Left lung (tissue), 10 donors: ENCODE measurements around the gene CCBE1. TPM values are rescaled to one million over a fixed set of nuclear protein-coding genes. Genes with fewer than 3 reads are reported as not detected.

Experiments used
- ATAC-seq: fragments of 200-7000 bp; cut with Tn5 transposase; one replicate; pipeline ENCODE4 v1.9.1; 2020; ENCODE audit warnings: moderate library complexity
- DNase-seq, 4 donors: peaks; one replicate each; pipeline ENCODE4 v3.0.0-alpha.2; 2013 to 2020
- H3K27ac ChIP-seq, 2 donors: fragments of 200-600 bp; sonication (generic) in 1 of 2; one replicate each; pipeline versions ENCODE4 v1.5.0 to v1.8.0; 2020 to 2021
- H3K27me3 ChIP-seq, 2 donors: fragments of 200-600 bp; sonication (generic) in 1 of 2; one replicate each; pipeline versions ENCODE4 v1.5.0 to v1.8.0; 2020 to 2021
- H3K36me3 ChIP-seq, 2 donors: fragments of 200-600 bp; sonication (generic) in 1 of 2; one replicate each; pipeline versions ENCODE4 v1.5.0 to v1.8.0; 2020 to 2021
- H3K4me1 ChIP-seq, 2 donors: fragments of 200-600 bp; one replicate each; pipeline ENCODE4 v1.8.0; 2021
- H3K4me3 ChIP-seq, 2 donors: fragments of 200-600 bp; sonication (generic) in 1 of 2; one replicate each; pipeline versions ENCODE4 v1.5.0 to v1.8.0; 2020 to 2021; ENCODE audit warnings: mild to moderate bottlenecking in 1 of 2
- H3K9me3 ChIP-seq, 2 donors: fragments of 200-600 bp; sonication (generic) in 1 of 2; one replicate each; pipeline versions ENCODE4 v1.5.0 to v1.8.0; 2020 to 2021
- intact Hi-C, 2 donors: fragments of 100-400 bp; cut with DNase I; formaldehyde crosslinking; loops; one replicate each; pipeline versions ENCODE4 v1.11.2 to v1.14.2; 2022
- polyA plus RNA-seq, 6 donors: library from polyadenylated mRNA; unstranded; fragments of 120-200 nt; gene quantifications; one replicate each; pipeline ENCODE4 v1.2.1, GENCODE V29; 2013; ENCODE audit not compliant: insufficient read length in 6 of 6
- total RNA-seq, 2 donors: library from RNA; stranded (reverse); fragmentation: NEBNext Ultra II Directional; extraction: Animal tissue kit (Norgen Biotek cat#: 25700); gene quantifications; one replicate each; pipeline ENCODE4 v1.2.1, GENCODE V29; 2021
- TF ChIP-seq, protein P1 (sequence below), 2 donors: fragments of 200-600 bp; sonication (generic) in 1 of 2; IDR thresholded peaks; one replicate each; pipeline versions ENCODE4 v1.5.0 to v1.8.0; 2021; ENCODE audit warnings: antibody characterized with exemption in 2 of 2
- donor health status: DM: no; HTN: yes; CAD: no.
- donor health status: DM: no; HTN: no; CAD: no.

Gene CCBE1
- total and polyA plus RNA-seq, 8 donors, result 16.0 to 96.5 (median 84.1) TPM

DNA sequence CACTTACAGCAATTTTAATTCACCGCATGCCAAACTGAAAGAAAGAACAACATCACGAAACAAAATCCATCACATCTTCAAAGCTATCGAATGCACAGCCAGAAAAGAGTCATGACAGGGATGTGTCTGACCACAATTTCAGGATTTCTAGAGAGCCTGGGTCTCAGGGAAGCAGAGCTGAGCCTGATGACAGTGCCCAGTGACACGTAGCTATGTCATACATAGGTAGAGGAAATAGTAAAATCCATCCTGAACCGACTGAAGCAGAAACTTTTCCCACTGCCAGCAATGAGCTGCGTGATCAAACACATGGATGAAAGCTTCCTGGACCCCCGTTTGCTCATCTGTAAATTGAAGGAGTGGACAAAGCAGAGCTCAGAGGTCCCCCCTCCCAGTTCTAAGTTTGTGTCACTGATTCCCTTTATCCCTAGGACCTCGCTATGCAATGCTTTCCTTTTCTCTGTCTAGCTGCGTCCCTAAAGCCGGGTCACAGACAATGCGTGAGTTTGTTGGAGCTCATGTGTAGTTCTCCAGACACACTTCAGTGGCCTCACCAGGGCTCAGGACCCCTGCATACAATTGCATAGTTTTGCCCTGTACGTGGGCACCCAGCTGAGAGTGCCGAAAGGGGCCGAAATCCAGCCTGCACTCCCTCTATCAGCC, 37.6 kb downstream of the CCBE1 start:
- no peaks in the 10 kb centered on the region for H3K9me3 ChIP-seq
- TF ChIP-seq, protein P1, sequence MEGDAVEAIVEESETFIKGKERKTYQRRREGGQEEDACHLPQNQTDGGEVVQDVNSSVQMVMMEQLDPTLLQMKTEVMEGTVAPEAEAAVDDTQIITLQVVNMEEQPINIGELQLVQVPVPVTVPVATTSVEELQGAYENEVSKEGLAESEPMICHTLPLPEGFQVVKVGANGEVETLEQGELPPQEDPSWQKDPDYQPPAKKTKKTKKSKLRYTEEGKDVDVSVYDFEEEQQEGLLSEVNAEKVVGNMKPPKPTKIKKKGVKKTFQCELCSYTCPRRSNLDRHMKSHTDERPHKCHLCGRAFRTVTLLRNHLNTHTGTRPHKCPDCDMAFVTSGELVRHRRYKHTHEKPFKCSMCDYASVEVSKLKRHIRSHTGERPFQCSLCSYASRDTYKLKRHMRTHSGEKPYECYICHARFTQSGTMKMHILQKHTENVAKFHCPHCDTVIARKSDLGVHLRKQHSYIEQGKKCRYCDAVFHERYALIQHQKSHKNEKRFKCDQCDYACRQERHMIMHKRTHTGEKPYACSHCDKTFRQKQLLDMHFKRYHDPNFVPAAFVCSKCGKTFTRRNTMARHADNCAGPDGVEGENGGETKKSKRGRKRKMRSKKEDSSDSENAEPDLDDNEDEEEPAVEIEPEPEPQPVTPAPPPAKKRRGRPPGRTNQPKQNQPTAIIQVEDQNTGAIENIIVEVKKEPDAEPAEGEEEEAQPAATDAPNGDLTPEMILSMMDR (IDR thresholded peaks at IDR 0.05), result no peak
- intact Hi-C loops, result no loop called here
- ATAC-seq (peak; percentile 26), DNase-seq (no peak)
- peak overlapping the region in 1 of 2 donors; percentile 68 for H3K27ac ChIP-seq
- H3K36me3 ChIP-seq, result no peaks in the 10 kb centered on the region
- no peaks in the 10 kb centered on the region for H3K4me1 ChIP-seq
- no peak overlapping the region for H3K4me3 ChIP-seq
- H3K27me3 ChIP-seq, result no peaks in the 10 kb centered on the region

DNA sequence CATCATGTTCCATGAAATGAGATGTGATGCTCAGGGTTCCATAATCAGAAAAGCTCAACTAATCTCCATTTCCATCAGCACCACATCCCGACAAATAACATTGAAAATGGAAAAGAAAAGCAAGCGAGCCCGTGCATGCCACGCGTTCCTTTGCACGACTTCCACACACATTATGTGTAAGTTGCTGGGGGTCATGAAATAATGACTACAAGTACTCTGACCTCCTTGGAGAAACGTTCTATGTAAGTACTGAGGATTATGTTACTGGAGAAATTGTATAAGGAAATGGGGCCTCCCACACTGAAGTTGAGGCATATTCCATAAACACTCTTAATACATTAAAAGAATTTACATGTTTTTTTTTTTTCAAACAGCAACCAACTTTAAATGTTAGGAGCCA, 38.3 kb downstream of the CCBE1 start:
- Histone ChIP-seq H3K27ac (peak overlapping the region in 1 of 2 donors; percentile 68), H3K9me3 (no peaks in the 10 kb centered on the region), H3K4me1 (no peaks in the 10 kb centered on the region), H3K4me3 (no peak overlapping the region), H3K27me3 (no peaks in the 10 kb centered on the region), H3K36me3 (no peaks in the 10 kb centered on the region)
- DNase-seq, result no peak
- TF ChIP-seq, protein P1 (IDR thresholded peaks at IDR 0.05), result no peak
- no peak for ATAC-seq
- intact Hi-C loops, result no loop called here

DNA sequence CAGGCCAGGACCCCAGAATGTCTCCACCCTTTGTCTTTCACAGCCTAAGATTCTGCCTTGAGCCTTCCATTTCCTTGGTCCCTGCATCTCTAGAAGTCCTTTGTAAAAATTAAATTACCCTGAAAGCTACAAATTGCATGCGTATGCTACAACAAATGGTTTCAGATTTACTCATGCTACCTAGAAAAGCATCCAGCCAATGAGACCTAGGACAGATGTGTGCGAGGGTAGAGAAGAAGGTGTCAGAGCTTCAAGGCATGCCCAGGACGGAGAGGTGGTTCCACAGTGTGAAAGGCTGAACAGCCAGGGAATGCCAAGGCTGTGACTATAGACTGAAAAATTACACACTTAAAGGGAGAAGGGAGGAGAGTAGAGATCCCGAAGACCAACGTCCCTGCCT, 40.2 kb downstream of the CCBE1 start:
- TF ChIP-seq, protein P1 (IDR thresholded peaks at IDR 0.05), result no peak
- H3K9me3 ChIP-seq, result no peaks in the 10 kb centered on the region
- H3K4me3 ChIP-seq, result no peak overlapping the region
- H3K27ac ChIP-seq, result no peak overlapping the region
- ATAC-seq (no peak), DNase-seq (no peak)
- no peaks in the 10 kb centered on the region for H3K4me1 ChIP-seq
- intact Hi-C loops, result no loop called here
- no peaks in the 10 kb centered on the region for H3K36me3 ChIP-seq
- no peaks in the 10 kb centered on the region for H3K27me3 ChIP-seq

DNA sequence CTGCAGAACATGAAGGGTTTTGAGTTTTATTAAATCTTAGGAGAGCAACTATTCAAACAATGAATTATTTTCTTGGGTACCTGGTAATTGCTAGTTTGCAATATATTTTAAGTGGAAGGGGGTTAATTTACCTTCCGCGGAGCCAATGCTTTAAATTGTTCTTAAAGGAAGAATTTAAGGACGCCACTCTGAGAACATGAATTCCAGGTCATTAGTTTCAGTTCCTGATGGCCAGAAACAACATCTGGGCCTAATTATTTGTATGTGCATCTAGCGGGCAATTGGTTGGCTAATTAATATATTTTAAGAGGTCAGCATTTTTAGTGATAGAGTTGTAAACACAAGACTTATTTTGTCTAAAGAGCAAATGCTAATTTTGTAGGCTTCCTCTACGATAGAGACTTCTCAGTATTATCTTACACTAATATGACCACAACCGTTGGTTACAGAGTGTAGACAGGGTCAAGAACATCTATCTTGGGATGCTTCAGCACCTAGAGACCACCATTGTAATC, 40.8 kb downstream of the CCBE1 start:
- Histone ChIP-seq H3K4me3 (no peak overlapping the region), H3K36me3 (no peaks in the 10 kb centered on the region), H3K27me3 (no peaks in the 10 kb centered on the region), H3K9me3 (no peaks in the 10 kb centered on the region), H3K27ac (no peak overlapping the region), H3K4me1 (no peaks in the 10 kb centered on the region)
- no peak for DNase-seq
- TF ChIP-seq, protein P1 (IDR thresholded peaks at IDR 0.05), result no peak
- intact Hi-C loops, result no loop called here
- no peak for ATAC-seq

DNA sequence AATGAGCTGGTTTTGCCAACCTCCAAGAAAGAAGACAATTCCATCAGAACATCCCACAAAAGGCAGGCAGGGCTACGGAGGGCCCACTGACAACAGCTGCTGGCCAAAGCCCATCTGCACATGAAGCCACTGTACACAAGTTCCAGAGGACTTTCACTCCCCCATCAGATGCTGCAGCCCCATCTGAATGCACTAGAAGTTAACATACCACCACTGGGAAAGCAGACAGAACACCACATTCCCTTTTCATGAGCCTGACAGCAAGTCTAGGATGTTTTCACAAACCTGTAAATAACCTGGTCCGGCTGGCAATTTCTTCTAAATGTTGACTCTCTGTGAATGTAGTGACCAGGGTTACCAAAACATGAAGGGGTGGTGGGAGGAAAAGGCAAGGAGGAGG, 41.5 kb downstream of the CCBE1 start:
- ATAC-seq (no peak), DNase-seq (no peak)
- Histone ChIP-seq H3K4me1 (no peaks in the 10 kb centered on the region), H3K27me3 (no peaks in the 10 kb centered on the region), H3K4me3 (no peak overlapping the region), H3K9me3 (no peaks in the 10 kb centered on the region), H3K36me3 (no peaks in the 10 kb centered on the region), H3K27ac (no peak overlapping the region)
- intact Hi-C loops, result no loop called here
- TF ChIP-seq, protein P1 (IDR thresholded peaks at IDR 0.05), result no peak
